Calu3 (cell line): ENCODE measurements around the gene RAPGEF1. TPM values are rescaled to one million over a fixed set of nuclear protein-coding genes. Genes with fewer than 3 reads are reported as not detected.
A peak's percentile ranks its signal among the peaks of the same experiment; 100 is the strongest.

Experiments used
- BruUV-seq: library from RNA; stranded (reverse); fragments of 400-500 nt; replicated peaks from 2 replicates; lab custom pipeline; 2021; lab: Mats Ljungman, UMichigan
- CTCF ChIA-PET: fragments of 300-600 bp; sonication (Branson Sonifier 250); formaldehyde crosslinking; loops from one replicate; lab custom pipeline; 2022; ENCODE audit warnings: antibody characterized with exemption; lab: Charles Lee
- DNase-seq: peaks from one replicate; pipeline ENCODE4 v3.0.0; 2022
- H3K27ac Mint-ChIP-seq: one replicate; pipeline ENCODE4 v1.8.0; 2022; ENCODE audit warnings: mixed read lengths; ENCODE audit not compliant: unreplicated experiment
- H3K27me3 Mint-ChIP-seq: one replicate; pipeline ENCODE4 v1.8.0; 2022; ENCODE audit warnings: mixed read lengths; ENCODE audit not compliant: unreplicated experiment
- H3K36me3 Mint-ChIP-seq: one replicate; pipeline ENCODE4 v1.8.0; 2022; ENCODE audit warnings: mild to moderate bottlenecking, moderate library complexity, mixed read lengths; ENCODE audit not compliant: insufficient read depth, unreplicated experiment
- H3K4me1 Mint-ChIP-seq: one replicate; pipeline ENCODE4 v1.8.0; 2022; ENCODE audit warnings: mild to moderate bottlenecking, low read depth, mixed read lengths; ENCODE audit not compliant: unreplicated experiment
- H3K4me3 Mint-ChIP-seq: one replicate; pipeline ENCODE4 v1.8.0; 2022; ENCODE audit warnings: mild to moderate bottlenecking, low read depth, moderate library complexity, mixed read lengths; ENCODE audit not compliant: unreplicated experiment
- H3K9me3 Mint-ChIP-seq: one replicate; pipeline ENCODE4 v1.8.0; 2022; ENCODE audit warnings: low read depth, mixed read lengths; ENCODE audit not compliant: unreplicated experiment
- intact Hi-C: fragments of 100-400 bp; cut with micrococcal nuclease; formaldehyde crosslinking; loops from one replicate; pipeline ENCODE4 v1.10.0; 2022; ENCODE audit not compliant: unreplicated experiment
- total RNA-seq: library from RNA; stranded (reverse); gene quantifications from 2 replicates; pipeline ENCODE4 v1.2.3, GENCODE V29; 2022
- TF ChIP-seq, protein P1 (sequence below): fragments of 200-600 bp; IDR thresholded peaks from one replicate; pipeline ENCODE4 v1.8.0; 2022; ENCODE audit warnings: antibody characterized with exemption; ENCODE audit not compliant: unreplicated experiment

RAPGEF1 gene
- total RNA-seq, 1 experiment from 2014 or later, result 32.5 TPM

DNA sequence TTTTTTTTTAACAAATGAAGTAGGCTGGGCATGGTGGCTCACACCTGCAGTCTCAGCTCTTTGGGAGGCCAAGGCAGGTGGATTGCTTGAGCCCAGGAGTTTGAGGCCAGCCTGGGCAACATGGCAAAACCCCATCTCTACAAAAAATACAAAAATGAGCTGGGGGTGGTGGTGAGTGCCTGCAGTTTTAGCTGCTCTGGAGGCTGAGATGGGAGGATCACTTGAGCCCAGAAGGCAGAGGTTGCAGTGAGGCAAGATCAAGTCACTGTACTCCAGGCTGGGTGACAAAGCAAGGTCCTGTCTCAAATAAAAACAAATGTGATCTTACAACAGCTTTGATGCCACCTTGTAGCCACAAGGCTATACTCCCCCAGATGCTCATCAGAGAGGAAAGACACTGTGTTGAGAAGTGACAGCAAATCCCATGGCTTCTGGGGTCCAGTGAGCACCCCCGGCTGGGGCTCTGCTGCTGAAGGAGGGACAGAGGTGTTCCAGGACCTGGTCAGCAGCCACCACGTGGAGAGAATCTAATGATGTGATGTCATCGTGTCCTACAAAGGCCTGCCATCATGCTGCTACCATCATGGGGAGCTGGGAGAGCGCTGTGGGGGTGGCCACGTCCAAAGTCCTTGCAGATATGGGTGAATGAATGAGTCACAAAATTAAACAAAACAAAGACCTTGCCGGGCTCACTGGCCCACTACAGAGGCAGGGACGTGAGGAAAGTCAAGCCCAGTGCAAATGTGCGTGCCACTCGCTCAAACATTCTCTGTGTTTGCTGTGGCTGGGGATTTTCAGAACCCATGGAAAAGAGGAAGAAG, 133.9 kb downstream of the RAPGEF1 start:
- H3K27ac Mint-ChIP-seq, result no peak overlapping the region
- H3K4me3 Mint-ChIP-seq, result no peak overlapping the region
- no peaks in the 10 kb centered on the region for H3K27me3 Mint-ChIP-seq
- DNase-seq, result peak; percentile 60
- intact Hi-C loops, result loop anchor here (5.0 kb wide), 1 partner anchor 126 kb away; no protein-coding TSS in a partner anchor
- CTCF ChIA-PET, result interaction anchor here (0.7 to 1.8 kb wide), 2 partner anchors 14 to 139 kb away, joined by 3 to 4 read pairs; no protein-coding TSS in a partner anchor
- peaks cover 34% of the 10 kb centered on the region for H3K4me1 Mint-ChIP-seq
- BruUV-seq, result no TSS peak
- H3K9me3 Mint-ChIP-seq, result no peaks in the 10 kb centered on the region
- H3K36me3 Mint-ChIP-seq, result peaks cover 11% of the 10 kb centered on the region
- TF ChIP-seq, protein P1, sequence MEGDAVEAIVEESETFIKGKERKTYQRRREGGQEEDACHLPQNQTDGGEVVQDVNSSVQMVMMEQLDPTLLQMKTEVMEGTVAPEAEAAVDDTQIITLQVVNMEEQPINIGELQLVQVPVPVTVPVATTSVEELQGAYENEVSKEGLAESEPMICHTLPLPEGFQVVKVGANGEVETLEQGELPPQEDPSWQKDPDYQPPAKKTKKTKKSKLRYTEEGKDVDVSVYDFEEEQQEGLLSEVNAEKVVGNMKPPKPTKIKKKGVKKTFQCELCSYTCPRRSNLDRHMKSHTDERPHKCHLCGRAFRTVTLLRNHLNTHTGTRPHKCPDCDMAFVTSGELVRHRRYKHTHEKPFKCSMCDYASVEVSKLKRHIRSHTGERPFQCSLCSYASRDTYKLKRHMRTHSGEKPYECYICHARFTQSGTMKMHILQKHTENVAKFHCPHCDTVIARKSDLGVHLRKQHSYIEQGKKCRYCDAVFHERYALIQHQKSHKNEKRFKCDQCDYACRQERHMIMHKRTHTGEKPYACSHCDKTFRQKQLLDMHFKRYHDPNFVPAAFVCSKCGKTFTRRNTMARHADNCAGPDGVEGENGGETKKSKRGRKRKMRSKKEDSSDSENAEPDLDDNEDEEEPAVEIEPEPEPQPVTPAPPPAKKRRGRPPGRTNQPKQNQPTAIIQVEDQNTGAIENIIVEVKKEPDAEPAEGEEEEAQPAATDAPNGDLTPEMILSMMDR, result no peak

DNA sequence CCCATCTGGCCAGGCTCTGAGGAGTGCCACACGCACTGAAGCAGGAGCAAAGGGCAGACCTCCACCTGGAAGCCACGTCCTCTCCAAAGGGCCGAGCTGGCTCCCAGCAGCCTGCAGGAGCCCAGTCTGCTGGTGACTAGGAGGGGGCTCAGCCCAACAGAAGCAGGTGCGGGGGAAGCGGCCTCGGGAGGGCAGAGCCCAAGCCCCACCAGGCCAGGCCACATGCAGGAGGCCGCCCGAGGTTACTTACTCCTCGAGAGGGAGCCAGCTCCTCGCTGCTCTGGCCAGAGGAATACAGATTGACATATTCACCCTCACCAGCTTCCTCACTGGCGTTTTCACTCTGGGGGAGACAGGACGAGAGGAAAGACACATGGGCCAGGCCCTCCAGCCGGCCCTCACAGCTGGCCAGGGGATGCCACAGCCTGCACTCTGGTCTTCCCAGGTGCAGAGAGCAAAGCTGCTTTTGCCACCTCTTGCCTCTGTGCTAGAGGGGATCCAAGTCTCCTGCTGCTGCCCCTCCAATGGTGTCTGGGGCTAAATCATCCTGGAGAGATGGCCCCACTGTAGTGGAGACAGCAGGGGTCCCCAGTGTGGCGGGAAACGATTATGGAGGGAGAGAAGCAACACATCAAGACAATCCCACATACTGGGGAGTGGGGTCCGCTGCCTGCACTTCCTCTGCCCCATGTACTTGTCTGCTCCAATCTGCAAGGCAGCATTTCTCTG, 136.0 kb downstream of the RAPGEF1 start:
- H3K27me3 Mint-ChIP-seq, result no peaks in the 10 kb centered on the region
- intact Hi-C loops, result no loop called here
- TF ChIP-seq, protein P1, result no peak
- H3K36me3 Mint-ChIP-seq, result peaks cover 11% of the 10 kb centered on the region
- no peak overlapping the region for H3K4me3 Mint-ChIP-seq
- CTCF ChIA-PET, result interaction anchor here (0.7 kb wide), 1 partner anchor 25 kb away, joined by 4 read pairs; no protein-coding TSS in a partner anchor
- no peak for DNase-seq
- H3K9me3 Mint-ChIP-seq, result no peaks in the 10 kb centered on the region
- no peak overlapping the region for H3K27ac Mint-ChIP-seq
- peaks cover 29% of the 10 kb centered on the region for H3K4me1 Mint-ChIP-seq
- BruUV-seq, result no TSS peak

DNA sequence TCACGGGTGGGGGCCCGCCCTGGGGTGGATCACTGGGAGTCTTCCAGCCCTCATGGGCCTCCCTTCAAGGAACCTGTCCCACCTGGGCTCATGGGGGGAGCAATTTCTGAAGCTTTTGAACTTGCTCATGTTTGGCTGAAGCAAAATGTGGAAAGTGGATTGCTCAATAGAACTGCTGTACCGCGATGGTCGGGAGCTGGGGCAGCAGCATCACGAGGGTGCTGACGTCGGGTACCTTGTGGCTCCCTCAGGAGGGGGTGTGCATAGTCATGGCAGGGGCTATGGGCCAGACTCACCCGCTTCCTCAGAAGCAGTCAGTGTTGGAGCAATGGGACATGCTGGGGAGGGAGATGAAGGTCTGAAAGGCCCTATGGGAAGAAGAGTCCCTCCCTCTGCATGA, 136.7 kb downstream of the RAPGEF1 start:
- no peaks in the 10 kb centered on the region for H3K27me3 Mint-ChIP-seq
- peaks cover 22% of the 10 kb centered on the region for H3K4me1 Mint-ChIP-seq
- H3K36me3 Mint-ChIP-seq, result peaks cover 11% of the 10 kb centered on the region
- H3K4me3 Mint-ChIP-seq, result no peak overlapping the region
- no TSS peak for BruUV-seq
- no peak overlapping the region for H3K27ac Mint-ChIP-seq
- CTCF ChIA-PET, result no interaction called here
- intact Hi-C loops, result no loop called here
- H3K9me3 Mint-ChIP-seq, result no peaks in the 10 kb centered on the region
- TF ChIP-seq, protein P1, result no peak
- no peak for DNase-seq

DNA sequence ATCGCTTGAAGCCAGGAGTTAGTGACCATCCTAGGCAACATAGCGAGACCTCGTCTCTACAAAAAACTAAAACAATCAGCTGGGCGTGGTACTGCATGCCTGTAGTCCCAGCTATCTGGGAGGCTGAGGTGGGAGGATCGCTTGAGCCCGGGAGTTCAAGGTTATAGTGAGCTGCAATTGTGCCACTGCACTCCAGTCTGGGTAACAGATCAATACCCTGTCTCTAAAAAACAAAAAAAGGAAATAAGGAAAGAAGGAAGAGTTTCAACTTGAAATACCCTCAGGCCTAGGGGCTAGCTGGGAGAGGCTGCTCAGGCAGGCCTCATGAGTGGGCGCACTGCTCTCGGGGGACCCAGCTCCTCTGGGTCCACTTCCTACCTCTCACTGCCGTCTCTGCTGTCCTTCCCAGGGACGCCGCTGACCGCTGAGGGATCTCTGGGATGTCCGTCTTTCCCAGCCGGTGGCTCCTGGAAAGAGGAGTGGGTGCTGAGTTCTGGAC, 138.1 kb downstream of the RAPGEF1 start:
- peaks cover 7% of the 10 kb centered on the region for H3K36me3 Mint-ChIP-seq
- TF ChIP-seq, protein P1, result no peak

More for the DNA sequence above, 138.1 kb downstream of the RAPGEF1 start:
- Mint-ChIP-seq H3K4me3 (no peak overlapping the region), H3K9me3 (no peaks in the 10 kb centered on the region), H3K27me3 (no peaks in the 10 kb centered on the region), H3K4me1 (peaks cover 8% of the 10 kb centered on the region), H3K27ac (no peak overlapping the region)
- intact Hi-C loops, result no loop called here
- CTCF ChIA-PET, result no interaction called here
- no peak for DNase-seq
- no TSS peak for BruUV-seq
